ENCODE measurements around the gene TNNT1.
"Not testable (repeated sequence)": the region's sequence is repeated elsewhere in the genome, so short reads cannot be mapped to it uniquely, and the experiment has no call there.

The TNNT1 gene

GRCh38 chr19:55179606-55180484, 30.8 kb upstream of the TNNT1 start, which contains the start of gene SYT5:
TSS of gene SYT5 (minus strand) at chr19:55180289. CDS start at chr19:55179041, 1,248 bp downstream.
- Histone ChIP-seq H3K9me3 (ENCODE audit: control insufficient read depth in 2 of 2, low read length in 2 of 2) (no peaks in the 10 kb centered on the region), H3K27ac (ENCODE audit: low read depth in 2 of 2, low read length in 2 of 2) (no peak within 1 kb of the TSS), H3K4me3 (ENCODE audit: low read length in 2 of 2) (peak within 1 kb of the TSS; percentile 38 to 54), H3K36me3 (ENCODE audit: control insufficient read depth in 2 of 2, insufficient read depth in 2 of 2, low read length in 2 of 2) (peaks cover 0 to 7% of the 10 kb centered on the region in 2 donors), H3K27me3 (ENCODE audit: control insufficient read depth in 2 of 2, insufficient read depth in 2 of 2, low read length in 2 of 2) (peaks cover 27 to 29% of the 10 kb centered on the region in 2 donors), H3K4me1 (ENCODE audit: control insufficient read depth in 2 of 2, insufficient read depth in 2 of 2, low read length in 2 of 2) (peaks cover 3% of the 10 kb centered on the region in 2 donors), H3K9ac (ENCODE audit: low read depth in 1 of 2, low read length in 2 of 2) (no peak within 1 kb of the TSS)

GRCh38 chr19:55178781-55179599, 30.0 kb upstream of the TNNT1 start:
- H3K4me1 ChIP-seq (ENCODE audit: control insufficient read depth in 2 of 2, insufficient read depth in 2 of 2, low read length in 2 of 2), result peaks cover 3% of the 10 kb centered on the region in 2 donors
- H3K4me3 ChIP-seq (ENCODE audit: low read length in 2 of 2), result peak overlapping the region; percentile 38 to 54
- H3K9ac ChIP-seq (ENCODE audit: low read depth in 1 of 2, low read length in 2 of 2), result no peak overlapping the region
- H3K27me3 ChIP-seq (ENCODE audit: control insufficient read depth in 2 of 2, insufficient read depth in 2 of 2, low read length in 2 of 2), result peaks cover 35 to 37% of the 10 kb centered on the region in 2 donors
- H3K9me3 ChIP-seq (ENCODE audit: control insufficient read depth in 2 of 2, low read length in 2 of 2), result no peaks in the 10 kb centered on the region
- no peak overlapping the region for H3K27ac ChIP-seq (ENCODE audit: low read depth in 2 of 2, low read length in 2 of 2)
- peaks cover 0 to 7% of the 10 kb centered on the region in 2 donors for H3K36me3 ChIP-seq (ENCODE audit: control insufficient read depth in 2 of 2, insufficient read depth in 2 of 2, low read length in 2 of 2)

GRCh38 chr19:55176076-55176475, 27.1 kb upstream of the TNNT1 start:
- Histone ChIP-seq H3K4me3 (ENCODE audit: low read length in 2 of 2) (no peak overlapping the region), H3K4me1 (ENCODE audit: control insufficient read depth in 2 of 2, insufficient read depth in 2 of 2, low read length in 2 of 2) (peaks cover 3% of the 10 kb centered on the region in 2 donors), H3K9ac (ENCODE audit: low read depth in 1 of 2, low read length in 2 of 2) (no peak overlapping the region), H3K9me3 (ENCODE audit: control insufficient read depth in 2 of 2, low read length in 2 of 2) (no peaks in the 10 kb centered on the region), H3K27me3 (ENCODE audit: control insufficient read depth in 2 of 2, insufficient read depth in 2 of 2, low read length in 2 of 2) (peaks cover 46 to 47% of the 10 kb centered on the region in 2 donors), H3K36me3 (ENCODE audit: control insufficient read depth in 2 of 2, insufficient read depth in 2 of 2, low read length in 2 of 2) (no peaks in the 10 kb centered on the region), H3K27ac (ENCODE audit: low read depth in 2 of 2, low read length in 2 of 2) (no peak overlapping the region)

GRCh38 chr19:55175117-55175867, 26.3 kb upstream of the TNNT1 start:
- no peak overlapping the region for H3K27ac ChIP-seq (ENCODE audit: low read depth in 2 of 2, low read length in 2 of 2)
- peaks cover 44 to 47% of the 10 kb centered on the region in 2 donors for H3K27me3 ChIP-seq (ENCODE audit: control insufficient read depth in 2 of 2, insufficient read depth in 2 of 2, low read length in 2 of 2)
- H3K9me3 ChIP-seq (ENCODE audit: control insufficient read depth in 2 of 2, low read length in 2 of 2), result no peaks in the 10 kb centered on the region
- H3K4me3 ChIP-seq (ENCODE audit: low read length in 2 of 2), result no peak overlapping the region
- no peak overlapping the region for H3K9ac ChIP-seq (ENCODE audit: low read depth in 1 of 2, low read length in 2 of 2)
- peaks cover 3% of the 10 kb centered on the region in 2 donors for H3K4me1 ChIP-seq (ENCODE audit: control insufficient read depth in 2 of 2, insufficient read depth in 2 of 2, low read length in 2 of 2)
- H3K36me3 ChIP-seq (ENCODE audit: control insufficient read depth in 2 of 2, insufficient read depth in 2 of 2, low read length in 2 of 2), result no peaks in the 10 kb centered on the region

GRCh38 chr19:55174425-55175116, 25.6 kb upstream of the TNNT1 start:
- H3K36me3 ChIP-seq (ENCODE audit: control insufficient read depth in 2 of 2, insufficient read depth in 2 of 2, low read length in 2 of 2), result no peaks in the 10 kb centered on the region
- no peak overlapping the region for H3K27ac ChIP-seq (ENCODE audit: low read depth in 2 of 2, low read length in 2 of 2)
- peaks cover 3% of the 10 kb centered on the region in 2 donors for H3K4me1 ChIP-seq (ENCODE audit: control insufficient read depth in 2 of 2, insufficient read depth in 2 of 2, low read length in 2 of 2)
- no peak overlapping the region for H3K4me3 ChIP-seq (ENCODE audit: low read length in 2 of 2)
- H3K9ac ChIP-seq (ENCODE audit: low read depth in 1 of 2, low read length in 2 of 2), result no peak overlapping the region
- H3K27me3 ChIP-seq (ENCODE audit: control insufficient read depth in 2 of 2, insufficient read depth in 2 of 2, low read length in 2 of 2), result peaks cover 44 to 49% of the 10 kb centered on the region in 2 donors
- H3K9me3 ChIP-seq (ENCODE audit: control insufficient read depth in 2 of 2, low read length in 2 of 2), result no peaks in the 10 kb centered on the region

GRCh38 chr19:55173714-55174409, 24.9 kb upstream of the TNNT1 start:
- Histone ChIP-seq H3K27ac (ENCODE audit: low read depth in 2 of 2, low read length in 2 of 2) (no peak overlapping the region), H3K36me3 (ENCODE audit: control insufficient read depth in 2 of 2, insufficient read depth in 2 of 2, low read length in 2 of 2) (no peaks in the 10 kb centered on the region), H3K27me3 (ENCODE audit: control insufficient read depth in 2 of 2, insufficient read depth in 2 of 2, low read length in 2 of 2) (peaks cover 44% of the 10 kb centered on the region in 2 donors), H3K9ac (ENCODE audit: low read depth in 1 of 2, low read length in 2 of 2) (no peak overlapping the region), H3K4me3 (ENCODE audit: low read length in 2 of 2) (peak overlapping the region in 1 of 2 donors; percentile 41), H3K9me3 (ENCODE audit: control insufficient read depth in 2 of 2, low read length in 2 of 2) (no peaks in the 10 kb centered on the region), H3K4me1 (ENCODE audit: control insufficient read depth in 2 of 2, insufficient read depth in 2 of 2, low read length in 2 of 2) (no peaks in the 10 kb centered on the region)

- no peak overlapping the region for H3K9ac ChIP-seq (ENCODE audit: low read depth in 1 of 2, low read length in 2 of 2)
- peak overlapping the region in 1 of 2 donors; percentile 41 for H3K4me3 ChIP-seq (ENCODE audit: low read length in 2 of 2)
- peaks cover 44% of the 10 kb centered on the region in 2 donors for H3K27me3 ChIP-seq (ENCODE audit: control insufficient read depth in 2 of 2, insufficient read depth in 2 of 2, low read length in 2 of 2)
- H3K27ac ChIP-seq (ENCODE audit: low read depth in 2 of 2, low read length in 2 of 2), result no peak overlapping the region
- H3K36me3 ChIP-seq (ENCODE audit: control insufficient read depth in 2 of 2, insufficient read depth in 2 of 2, low read length in 2 of 2), result no peaks in the 10 kb centered on the region
- H3K9me3 ChIP-seq (ENCODE audit: control insufficient read depth in 2 of 2, low read length in 2 of 2), result no peaks in the 10 kb centered on the region
- H3K4me1 ChIP-seq (ENCODE audit: control insufficient read depth in 2 of 2, insufficient read depth in 2 of 2, low read length in 2 of 2), result no peaks in the 10 kb centered on the region
Observed at GRCh38 chr19:55173186-55173713, 24.2 kb upstream of the TNNT1 start.

- Histone ChIP-seq H3K27ac (ENCODE audit: low read depth in 2 of 2, low read length in 2 of 2) (no peak overlapping the region), H3K27me3 (ENCODE audit: control insufficient read depth in 2 of 2, insufficient read depth in 2 of 2, low read length in 2 of 2) (peaks cover 42 to 45% of the 10 kb centered on the region in 2 donors)
Observed at GRCh38 chr19:55172741-55173140, 23.7 kb upstream of the TNNT1 start.

GRCh38 chr19:55172318-55172717, 23.3 kb upstream of the TNNT1 start:
- peaks cover 42 to 48% of the 10 kb centered on the region in 2 donors for H3K27me3 ChIP-seq (ENCODE audit: control insufficient read depth in 2 of 2, insufficient read depth in 2 of 2, low read length in 2 of 2)
- not testable (repeated sequence) for H3K36me3 ChIP-seq (ENCODE audit: control insufficient read depth in 2 of 2, insufficient read depth in 2 of 2, low read length in 2 of 2); H3K27ac ChIP-seq (ENCODE audit: low read depth in 2 of 2, low read length in 2 of 2); H3K9ac ChIP-seq (ENCODE audit: low read depth in 1 of 2, low read length in 2 of 2); H3K4me1 ChIP-seq (ENCODE audit: control insufficient read depth in 2 of 2, insufficient read depth in 2 of 2, low read length in 2 of 2); H3K4me3 ChIP-seq (ENCODE audit: low read length in 2 of 2); H3K9me3 ChIP-seq (ENCODE audit: control insufficient read depth in 2 of 2, low read length in 2 of 2)

More at GRCh38 chr19:55172741-55173140, 23.7 kb upstream of the TNNT1 start:
- H3K9me3 ChIP-seq (ENCODE audit: control insufficient read depth in 2 of 2, low read length in 2 of 2), result no peaks in the 10 kb centered on the region
- no peak overlapping the region for H3K4me3 ChIP-seq (ENCODE audit: low read length in 2 of 2)
- H3K36me3 ChIP-seq (ENCODE audit: control insufficient read depth in 2 of 2, insufficient read depth in 2 of 2, low read length in 2 of 2), result no peaks in the 10 kb centered on the region
- no peak overlapping the region for H3K9ac ChIP-seq (ENCODE audit: low read depth in 1 of 2, low read length in 2 of 2)
- no peaks in the 10 kb centered on the region for H3K4me1 ChIP-seq (ENCODE audit: control insufficient read depth in 2 of 2, insufficient read depth in 2 of 2, low read length in 2 of 2)

Data from mucosa of rectum (tissue), 2 donors.